ENCODE measurements around the gene TMEM243.

DNA sequence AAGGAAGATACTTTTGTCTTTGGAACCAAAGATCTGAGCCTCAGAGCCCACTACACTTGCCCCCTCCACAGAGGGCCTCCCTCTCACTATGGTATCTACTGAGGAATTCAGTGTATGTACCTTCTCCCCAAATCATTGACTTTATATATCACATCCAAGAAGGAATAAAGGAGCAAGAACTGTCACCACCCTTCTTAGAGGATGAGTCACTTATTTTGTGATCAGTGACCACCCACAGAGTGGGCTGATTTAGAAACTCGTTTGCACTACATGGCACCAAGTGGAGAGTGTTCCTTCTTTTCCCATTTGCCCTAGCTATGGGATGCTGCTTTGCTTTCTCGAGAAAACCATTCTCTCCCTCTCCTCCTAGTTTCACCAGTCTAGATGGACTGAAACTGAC, 5.7 kb downstream of the TMEM243 start:
- TF ChIP-seq, protein P1, sequence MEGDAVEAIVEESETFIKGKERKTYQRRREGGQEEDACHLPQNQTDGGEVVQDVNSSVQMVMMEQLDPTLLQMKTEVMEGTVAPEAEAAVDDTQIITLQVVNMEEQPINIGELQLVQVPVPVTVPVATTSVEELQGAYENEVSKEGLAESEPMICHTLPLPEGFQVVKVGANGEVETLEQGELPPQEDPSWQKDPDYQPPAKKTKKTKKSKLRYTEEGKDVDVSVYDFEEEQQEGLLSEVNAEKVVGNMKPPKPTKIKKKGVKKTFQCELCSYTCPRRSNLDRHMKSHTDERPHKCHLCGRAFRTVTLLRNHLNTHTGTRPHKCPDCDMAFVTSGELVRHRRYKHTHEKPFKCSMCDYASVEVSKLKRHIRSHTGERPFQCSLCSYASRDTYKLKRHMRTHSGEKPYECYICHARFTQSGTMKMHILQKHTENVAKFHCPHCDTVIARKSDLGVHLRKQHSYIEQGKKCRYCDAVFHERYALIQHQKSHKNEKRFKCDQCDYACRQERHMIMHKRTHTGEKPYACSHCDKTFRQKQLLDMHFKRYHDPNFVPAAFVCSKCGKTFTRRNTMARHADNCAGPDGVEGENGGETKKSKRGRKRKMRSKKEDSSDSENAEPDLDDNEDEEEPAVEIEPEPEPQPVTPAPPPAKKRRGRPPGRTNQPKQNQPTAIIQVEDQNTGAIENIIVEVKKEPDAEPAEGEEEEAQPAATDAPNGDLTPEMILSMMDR (IDR thresholded peaks at IDR 0.05) = no peak
- TF ChIP-seq ZFX (IDR thresholded peaks at IDR 0.05; ENCODE audit: borderline replicate concordance) = no peak
